Measurements from ENCODE around the gene B4GALT5.
"Not testable (repeated sequence)": the region's sequence is repeated elsewhere in the genome, so short reads cannot be mapped to it uniquely, and the experiment has no call there.

Gene B4GALT5

DNA sequence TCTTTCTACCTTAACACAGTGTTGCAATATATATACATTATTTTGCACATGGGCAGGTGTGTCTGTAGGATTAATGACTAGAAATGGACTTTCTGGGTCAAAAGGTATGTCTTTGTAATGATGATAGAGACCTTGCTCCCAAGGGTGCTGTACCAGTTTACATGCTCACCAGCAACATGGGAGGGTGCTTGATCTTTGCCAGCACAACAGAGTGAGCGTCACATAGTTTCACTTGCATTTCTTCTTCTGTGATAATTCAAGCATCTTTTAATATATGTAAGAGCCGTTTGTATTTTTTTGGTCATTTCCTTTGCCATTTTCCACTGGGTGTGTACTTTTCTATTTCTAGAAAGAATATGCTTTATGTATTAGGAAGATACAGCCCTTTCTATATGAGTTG, 23.6 kb upstream of the B4GALT5 start:
- Histone ChIP-seq H3K4me3 (ENCODE audit: low read depth in 1 of 5, low read length in 5 of 5) (no peak overlapping the region), H3K36me3 (ENCODE audit: control insufficient read depth in 5 of 5, insufficient read depth in 5 of 5, low read length in 5 of 5) (no peaks in the 10 kb centered on the region), H3K9ac (ENCODE audit: low read length in 5 of 5) (no peak overlapping the region), H3K4me1 (ENCODE audit: control insufficient read depth in 5 of 5, insufficient read depth in 5 of 5, low read length in 5 of 5) (peaks cover 1 to 15% (median 11%) of the 10 kb centered on the region in 5 donors), H3K27ac (ENCODE audit: low read depth, low read length) (no peak overlapping the region), H3K27me3 (ENCODE audit: control insufficient read depth in 5 of 5, insufficient read depth in 4 of 5, low read length in 5 of 5) (no peaks in the 10 kb centered on the region), H3K9me3 (ENCODE audit: control insufficient read depth in 5 of 5, low read length in 5 of 5) (no peaks in the 10 kb centered on the region)

DNA sequence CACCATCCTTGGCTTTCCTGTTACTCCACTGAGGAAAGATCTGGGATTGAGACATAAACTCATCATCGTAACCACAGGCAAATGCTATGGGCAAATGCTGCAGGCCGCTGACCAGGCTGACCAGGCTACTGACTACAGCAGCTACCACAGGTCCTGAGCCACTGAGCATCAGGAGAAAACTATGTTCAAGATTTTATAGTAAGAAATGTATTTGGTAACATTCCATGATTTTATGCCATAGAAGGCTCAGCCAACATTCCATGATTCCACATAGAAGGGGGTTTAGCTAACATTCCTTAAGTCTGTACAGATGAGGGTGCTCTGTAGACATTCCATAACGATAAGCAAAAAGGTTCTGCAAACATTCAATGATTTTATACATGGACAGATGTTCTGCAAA, 16.1 kb upstream of the B4GALT5 start:
- Histone ChIP-seq H3K27me3 (ENCODE audit: control insufficient read depth in 5 of 5, insufficient read depth in 4 of 5, low read length in 5 of 5) (no peaks in the 10 kb centered on the region), H3K9ac (ENCODE audit: low read length in 5 of 5) (no peak overlapping the region), H3K4me1 (ENCODE audit: control insufficient read depth in 5 of 5, insufficient read depth in 5 of 5, low read length in 5 of 5) (peaks cover 1 to 14% (median 9%) of the 10 kb centered on the region in 5 donors), H3K36me3 (ENCODE audit: control insufficient read depth in 5 of 5, insufficient read depth in 5 of 5, low read length in 5 of 5) (no peaks in the 10 kb centered on the region), H3K27ac (ENCODE audit: low read depth, low read length) (no peak overlapping the region), H3K9me3 (ENCODE audit: control insufficient read depth in 5 of 5, low read length in 5 of 5) (peaks cover 0 to 3% (median 0%) of the 10 kb centered on the region in 5 donors), H3K4me3 (ENCODE audit: low read depth in 1 of 5, low read length in 5 of 5) (no peak overlapping the region)

DNA sequence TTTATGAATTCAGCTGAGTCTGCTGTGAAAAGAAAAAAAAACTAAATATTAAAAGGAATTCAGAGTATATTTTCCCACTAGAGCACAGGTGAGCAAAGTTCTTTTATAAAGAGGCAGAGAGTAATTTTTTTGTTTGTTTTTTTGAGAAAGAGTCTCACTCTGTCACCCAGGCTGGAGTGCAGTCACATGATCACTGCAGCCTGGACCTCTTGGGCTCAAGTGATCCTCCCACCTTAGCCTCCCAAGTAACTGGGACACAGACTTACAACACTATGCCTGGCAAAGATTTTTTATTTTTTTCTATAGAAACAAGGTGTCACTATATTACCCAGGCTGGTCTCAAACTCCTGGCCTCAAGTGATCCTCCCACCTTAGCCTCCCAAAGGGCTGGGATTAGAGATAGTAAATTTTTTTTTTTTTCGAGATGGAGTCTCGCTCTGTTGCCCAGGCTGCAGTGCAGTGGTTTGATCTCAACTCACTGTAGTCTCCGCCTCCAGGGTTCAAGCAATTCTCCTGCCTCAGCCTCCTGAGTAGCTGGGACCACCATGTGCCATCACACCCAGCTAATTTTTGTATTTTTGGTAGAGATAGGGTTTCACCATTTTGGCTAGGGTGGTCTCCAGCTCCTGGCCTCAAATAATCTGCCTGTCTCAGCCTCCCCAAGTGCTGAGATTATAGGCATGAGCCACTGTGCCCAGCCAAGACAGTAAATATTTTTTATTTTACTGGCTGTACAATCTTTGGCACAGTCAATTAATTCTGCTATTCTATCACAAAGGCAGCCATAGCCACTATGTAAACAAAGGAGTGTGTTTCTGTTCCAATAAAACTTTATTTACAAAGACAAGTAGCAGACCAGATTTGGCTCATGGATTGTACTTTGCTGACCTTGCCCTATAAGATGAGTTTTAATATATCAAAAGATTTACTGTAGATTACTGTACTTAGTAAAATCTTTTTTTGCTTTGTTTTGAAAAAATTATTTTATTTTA, 14.5 kb upstream of the B4GALT5 start:
- Histone ChIP-seq H3K9me3 (ENCODE audit: control insufficient read depth in 5 of 5, low read length in 5 of 5) (peaks cover 0 to 3% (median 0%) of the 10 kb centered on the region in 5 donors), H3K27me3 (ENCODE audit: control insufficient read depth in 5 of 5, insufficient read depth in 4 of 5, low read length in 5 of 5) (no peaks in the 10 kb centered on the region), H3K9ac (ENCODE audit: low read length in 5 of 5) (no peak overlapping the region), H3K27ac (ENCODE audit: low read depth, low read length) (peak overlapping the region; percentile 57), H3K4me1 (ENCODE audit: control insufficient read depth in 5 of 5, insufficient read depth in 5 of 5, low read length in 5 of 5) (peaks cover 4 to 18% (median 15%) of the 10 kb centered on the region in 5 donors), H3K36me3 (ENCODE audit: control insufficient read depth in 5 of 5, insufficient read depth in 5 of 5, low read length in 5 of 5) (no peaks in the 10 kb centered on the region), H3K4me3 (ENCODE audit: low read depth in 1 of 5, low read length in 5 of 5) (no peak overlapping the region)

DNA sequence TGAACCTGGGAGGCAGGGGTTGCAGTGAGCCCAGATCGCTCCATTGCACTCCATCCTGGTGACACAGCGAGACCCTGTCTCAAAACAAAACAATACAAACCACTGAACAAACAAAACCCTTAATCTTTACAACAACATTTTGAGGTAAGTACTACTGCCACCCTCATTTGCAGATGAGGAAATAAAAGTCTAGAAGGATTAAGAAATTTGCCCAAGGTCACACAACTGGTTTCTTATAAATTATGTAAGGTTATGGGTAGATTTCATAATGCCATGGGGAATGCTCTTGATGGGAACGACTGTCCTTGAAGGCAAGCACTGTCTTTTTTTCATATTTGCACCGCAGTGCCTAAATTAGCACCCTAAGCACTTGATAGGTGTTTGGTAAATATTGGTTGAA, 13.8 kb upstream of the B4GALT5 start:
- no peaks in the 10 kb centered on the region for H3K36me3 ChIP-seq (ENCODE audit: control insufficient read depth in 5 of 5, insufficient read depth in 5 of 5, low read length in 5 of 5)
- H3K4me1 ChIP-seq (ENCODE audit: control insufficient read depth in 5 of 5, insufficient read depth in 5 of 5, low read length in 5 of 5) = peaks cover 4 to 18% (median 15%) of the 10 kb centered on the region in 5 donors
- peaks cover 0 to 3% (median 0%) of the 10 kb centered on the region in 5 donors for H3K9me3 ChIP-seq (ENCODE audit: control insufficient read depth in 5 of 5, low read length in 5 of 5)
- no peak overlapping the region for H3K4me3 ChIP-seq (ENCODE audit: low read depth in 1 of 5, low read length in 5 of 5)
- peak overlapping the region; percentile 57 for H3K27ac ChIP-seq (ENCODE audit: low read depth, low read length)
- H3K9ac ChIP-seq (ENCODE audit: low read length in 5 of 5) = peak overlapping the region in 2 of 5 donors; percentile 20 to 56
- no peaks in the 10 kb centered on the region for H3K27me3 ChIP-seq (ENCODE audit: control insufficient read depth in 5 of 5, insufficient read depth in 4 of 5, low read length in 5 of 5)

DNA sequence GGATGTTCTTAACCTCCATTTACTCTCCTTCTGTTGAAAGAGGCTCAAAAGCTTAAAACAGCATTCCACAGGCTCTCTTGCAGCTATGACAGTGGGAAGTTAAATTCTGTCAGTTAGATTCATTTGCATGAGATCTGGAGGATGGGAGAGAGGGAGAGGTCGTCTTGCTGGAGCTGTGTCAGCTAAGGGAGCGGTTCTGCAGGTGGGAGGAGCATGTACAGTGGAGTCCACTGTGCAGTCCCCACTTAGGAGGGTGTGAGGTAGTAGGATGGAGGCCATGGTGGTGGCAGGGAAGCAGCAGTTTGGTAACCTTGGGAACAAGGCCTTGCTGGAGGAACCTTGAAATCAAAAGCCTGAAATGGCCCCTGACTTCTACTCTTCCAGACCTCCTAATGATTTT, 12.0 kb upstream of the B4GALT5 start:
- Histone ChIP-seq H3K9ac (ENCODE audit: low read length in 5 of 5) (no peak overlapping the region), H3K36me3 (ENCODE audit: control insufficient read depth in 5 of 5, insufficient read depth in 5 of 5, low read length in 5 of 5) (no peaks in the 10 kb centered on the region), H3K4me1 (ENCODE audit: control insufficient read depth in 5 of 5, insufficient read depth in 5 of 5, low read length in 5 of 5) (peaks cover 4 to 18% (median 15%) of the 10 kb centered on the region in 5 donors), H3K27ac (ENCODE audit: low read depth, low read length) (peak overlapping the region; percentile 37), H3K4me3 (ENCODE audit: low read depth in 1 of 5, low read length in 5 of 5) (no peak overlapping the region), H3K9me3 (ENCODE audit: control insufficient read depth in 5 of 5, low read length in 5 of 5) (peaks cover 0 to 3% (median 0%) of the 10 kb centered on the region in 5 donors), H3K27me3 (ENCODE audit: control insufficient read depth in 5 of 5, insufficient read depth in 4 of 5, low read length in 5 of 5) (no peaks in the 10 kb centered on the region)

DNA sequence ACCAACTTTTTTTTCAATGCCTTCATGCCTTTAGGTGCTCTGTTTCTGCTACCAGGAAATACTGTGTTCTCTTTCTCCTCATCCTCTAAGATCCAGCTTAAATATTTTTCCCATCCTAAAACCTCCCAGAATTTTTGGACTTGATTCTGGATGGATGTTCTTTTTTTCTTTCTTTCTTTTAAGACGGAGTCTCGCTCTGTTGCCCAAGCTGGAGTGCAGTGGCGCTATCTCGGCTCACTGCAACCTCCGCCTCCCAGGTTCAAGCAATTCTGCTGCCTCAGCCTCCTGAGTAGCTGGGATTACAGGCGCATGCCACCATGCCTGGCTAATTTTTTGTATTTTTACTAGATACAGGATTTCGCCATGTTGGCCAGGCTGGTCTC, 11.5 kb upstream of the B4GALT5 start:
- not testable (repeated sequence) for H3K4me3 ChIP-seq (ENCODE audit: low read depth in 1 of 5, low read length in 5 of 5); H3K36me3 ChIP-seq (ENCODE audit: control insufficient read depth in 5 of 5, insufficient read depth in 5 of 5, low read length in 5 of 5); H3K27me3 ChIP-seq (ENCODE audit: control insufficient read depth in 5 of 5, insufficient read depth in 4 of 5, low read length in 5 of 5); H3K9ac ChIP-seq (ENCODE audit: low read length in 5 of 5); H3K9me3 ChIP-seq (ENCODE audit: control insufficient read depth in 5 of 5, low read length in 5 of 5)
- H3K4me1 ChIP-seq (ENCODE audit: control insufficient read depth in 5 of 5, insufficient read depth in 5 of 5, low read length in 5 of 5) = peaks cover 4 to 18% (median 15%) of the 10 kb centered on the region in 5 donors
- peak overlapping the region; percentile 37 for H3K27ac ChIP-seq (ENCODE audit: low read depth, low read length)

DNA sequence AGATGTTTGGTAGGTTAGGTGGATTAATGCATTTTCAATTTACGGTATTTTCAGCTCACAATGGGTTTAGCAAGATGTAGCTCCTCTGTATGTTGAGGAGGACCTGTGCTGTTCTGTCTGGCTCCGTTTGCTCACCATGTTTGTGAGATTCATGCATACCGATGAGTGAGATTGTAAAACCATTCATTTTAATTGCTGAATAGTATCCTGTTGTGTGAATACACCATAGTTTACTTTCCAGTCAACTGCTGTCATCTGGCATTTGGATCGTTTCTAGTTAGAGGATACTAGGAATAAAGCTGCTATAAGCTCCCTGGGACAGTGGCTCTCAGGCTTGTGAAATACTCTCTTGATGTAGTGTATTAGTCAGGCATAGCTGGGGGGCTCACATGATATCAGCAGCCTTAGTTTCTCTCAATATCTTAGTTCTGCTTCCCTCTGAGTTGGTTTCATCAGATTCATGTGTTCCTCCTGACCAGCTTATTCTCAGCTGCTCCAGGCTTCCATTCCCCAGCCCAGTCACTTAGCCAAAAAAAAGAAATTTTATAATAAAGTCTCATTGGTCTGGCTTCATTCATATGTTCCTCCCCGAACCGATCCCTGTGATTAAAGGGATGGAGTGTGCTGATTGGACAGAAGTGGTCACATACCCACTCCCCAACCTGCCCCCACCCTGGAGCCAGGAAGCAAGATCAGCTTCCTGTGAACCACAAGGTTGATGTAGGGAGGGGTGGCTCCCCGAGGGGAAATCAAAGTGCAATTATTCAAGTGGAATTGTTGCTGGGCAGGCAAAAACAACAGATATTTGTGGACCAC, 10.9 kb upstream of the B4GALT5 start:
- H3K27ac ChIP-seq (ENCODE audit: low read depth, low read length) = peak overlapping the region; percentile 64

DNA sequence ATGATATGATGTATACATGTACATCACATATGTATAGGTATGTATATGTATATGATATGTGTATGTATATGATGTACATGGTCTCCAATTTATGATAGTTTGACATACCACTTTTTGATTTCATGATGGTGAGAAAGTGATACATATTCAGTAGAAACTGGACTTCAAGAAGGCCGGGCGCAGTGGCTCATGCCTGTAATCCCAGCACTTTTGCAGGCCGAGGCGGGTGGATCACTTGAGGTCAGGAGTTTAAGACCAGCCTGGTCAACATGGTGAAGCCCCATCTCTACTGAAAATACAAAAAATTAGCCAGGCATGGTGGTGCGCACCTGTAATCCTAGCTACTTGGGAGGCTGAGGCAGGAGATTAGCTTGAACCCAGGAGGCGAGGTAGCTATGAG, 10.1 kb upstream of the B4GALT5 start:
- H3K9me3 ChIP-seq (ENCODE audit: control insufficient read depth in 5 of 5, low read length in 5 of 5); H3K36me3 ChIP-seq (ENCODE audit: control insufficient read depth in 5 of 5, insufficient read depth in 5 of 5, low read length in 5 of 5); H3K27ac ChIP-seq (ENCODE audit: low read depth, low read length): not testable (repeated sequence)

More for the DNA sequence above, 10.9 kb upstream of the B4GALT5 start:
- Histone ChIP-seq H3K9me3 (ENCODE audit: control insufficient read depth in 5 of 5, low read length in 5 of 5) (peaks cover 0 to 3% (median 0%) of the 10 kb centered on the region in 5 donors), H3K4me1 (ENCODE audit: control insufficient read depth in 5 of 5, insufficient read depth in 5 of 5, low read length in 5 of 5) (peaks cover 4 to 18% (median 13%) of the 10 kb centered on the region in 5 donors), H3K4me3 (ENCODE audit: low read depth in 1 of 5, low read length in 5 of 5) (no peak overlapping the region), H3K36me3 (ENCODE audit: control insufficient read depth in 5 of 5, insufficient read depth in 5 of 5, low read length in 5 of 5) (no peaks in the 10 kb centered on the region), H3K27me3 (ENCODE audit: control insufficient read depth in 5 of 5, insufficient read depth in 4 of 5, low read length in 5 of 5) (no peaks in the 10 kb centered on the region), H3K9ac (ENCODE audit: low read length in 5 of 5) (peak overlapping the region in 2 of 5 donors; percentile 17 to 38)

DNA sequence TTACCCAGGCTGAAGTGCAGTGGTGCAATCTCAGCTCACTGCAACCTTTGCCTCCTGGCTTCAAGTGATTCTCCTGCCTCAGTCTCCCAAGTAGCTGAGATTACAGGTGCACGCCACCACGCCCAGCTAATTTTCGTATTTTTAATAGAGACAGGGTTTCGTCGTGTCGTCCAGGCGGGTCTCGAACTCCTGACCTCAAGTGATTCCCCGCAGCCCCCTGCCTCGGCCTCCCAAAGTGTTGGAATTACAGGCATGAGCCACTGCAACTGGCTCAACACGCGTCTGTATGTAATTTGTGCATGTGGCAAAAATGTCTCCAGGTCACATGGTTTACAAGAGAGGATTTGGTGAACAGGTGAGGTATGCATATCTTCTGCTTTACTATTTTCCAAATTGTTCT, 7.6 kb upstream of the B4GALT5 start:
- peaks cover 4 to 18% (median 13%) of the 10 kb centered on the region in 5 donors for H3K4me1 ChIP-seq (ENCODE audit: control insufficient read depth in 5 of 5, insufficient read depth in 5 of 5, low read length in 5 of 5)
- not testable (repeated sequence) for H3K36me3 ChIP-seq (ENCODE audit: control insufficient read depth in 5 of 5, insufficient read depth in 5 of 5, low read length in 5 of 5); H3K9ac ChIP-seq (ENCODE audit: low read length in 5 of 5); H3K4me3 ChIP-seq (ENCODE audit: low read depth in 1 of 5, low read length in 5 of 5); H3K27me3 ChIP-seq (ENCODE audit: control insufficient read depth in 5 of 5, insufficient read depth in 4 of 5, low read length in 5 of 5); H3K9me3 ChIP-seq (ENCODE audit: control insufficient read depth in 5 of 5, low read length in 5 of 5); H3K27ac ChIP-seq (ENCODE audit: low read depth, low read length)

More for the DNA sequence above, 10.1 kb upstream of the B4GALT5 start:
- not testable (repeated sequence) for H3K4me3 ChIP-seq (ENCODE audit: low read depth in 1 of 5, low read length in 5 of 5); H3K9ac ChIP-seq (ENCODE audit: low read length in 5 of 5); H3K27me3 ChIP-seq (ENCODE audit: control insufficient read depth in 5 of 5, insufficient read depth in 4 of 5, low read length in 5 of 5)
- H3K4me1 ChIP-seq (ENCODE audit: control insufficient read depth in 5 of 5, insufficient read depth in 5 of 5, low read length in 5 of 5) = peaks cover 4 to 18% (median 12%) of the 10 kb centered on the region in 5 donors

DNA sequence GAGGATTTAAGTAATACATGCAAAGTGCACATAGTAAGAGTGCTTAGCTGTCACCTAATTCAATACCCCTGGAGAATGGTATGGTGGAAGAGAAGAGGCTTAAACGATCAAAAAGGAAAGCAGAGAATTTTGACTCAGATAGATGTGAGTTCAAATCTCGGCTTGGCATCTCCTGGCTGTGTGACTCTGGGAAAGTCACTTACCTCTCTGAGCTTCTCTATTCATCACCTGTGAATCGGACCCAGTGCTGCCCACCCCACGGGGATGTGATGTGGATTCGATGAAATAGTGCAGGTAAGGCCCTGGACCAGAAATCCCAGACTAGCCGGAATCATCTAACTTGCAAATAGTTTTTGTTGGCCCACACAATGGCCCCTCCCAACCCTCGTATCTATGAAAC, 1.8 kb upstream of the B4GALT5 start:
- no peaks in the 10 kb centered on the region for H3K27me3 ChIP-seq (ENCODE audit: control insufficient read depth in 5 of 5, insufficient read depth in 4 of 5, low read length in 5 of 5)
- no peaks in the 10 kb centered on the region for H3K36me3 ChIP-seq (ENCODE audit: control insufficient read depth in 5 of 5, insufficient read depth in 5 of 5, low read length in 5 of 5)
- no peaks in the 10 kb centered on the region for H3K9me3 ChIP-seq (ENCODE audit: control insufficient read depth in 5 of 5, low read length in 5 of 5)
- peaks cover 0 to 36% (median 28%) of the 10 kb centered on the region in 5 donors for H3K4me1 ChIP-seq (ENCODE audit: control insufficient read depth in 5 of 5, insufficient read depth in 5 of 5, low read length in 5 of 5)
- no peak overlapping the region for H3K9ac ChIP-seq (ENCODE audit: low read length in 5 of 5)
- H3K27ac ChIP-seq (ENCODE audit: low read depth, low read length) = no peak overlapping the region
- H3K4me3 ChIP-seq (ENCODE audit: low read depth in 1 of 5, low read length in 5 of 5) = no peak overlapping the region
